Measurements from ENCODE around the gene NDE1. TPM values are rescaled to one million over a fixed set of nuclear protein-coding genes. Genes with fewer than 3 reads are reported as not detected.

NDE1 gene
- polyA plus RNA-seq, 1 of the 3 experiments (the other 2 are of a cell fraction) = 27.9 TPM

- no peak for TF ChIP-seq NRF1 (IDR thresholded peaks at IDR 0.05; ENCODE audit: low read depth, low read length)
- TF ChIP-seq CHD2 (IDR thresholded peaks at IDR 0.05; ENCODE audit: low read length, partially characterized antibody) = no peak
- TF ChIP-seq RFX5 (IDR thresholded peaks at IDR 0.05; ENCODE audit: low read length) = no peak
- TF ChIP-seq SMC3 (IDR thresholded peaks at IDR 0.05; ENCODE audit: low read depth, low read length) = peak; percentile 75
- peak; percentile 90 for TF ChIP-seq REST (IDR thresholded peaks at IDR 0.05; ENCODE audit: low read depth, low read length)
- TF ChIP-seq USF1 (IDR thresholded peaks at IDR 0.05; ENCODE audit: borderline replicate concordance, low read depth) = no peak
- TF ChIP-seq FOXJ3 (CRISPR knock-in tag; IDR thresholded peaks at IDR 0.05) = no peak
- TF ChIP-seq FOXM1 (IDR thresholded peaks at IDR 0.05; ENCODE audit: low read depth) = no peak
- no peak for TF ChIP-seq TEAD4 (IDR thresholded peaks at IDR 0.05; ENCODE audit: borderline replicate concordance, insufficient read depth)
- TF ChIP-seq ZBTB33 (IDR thresholded peaks at IDR 0.05; ENCODE audit: borderline replicate concordance, low read depth) = no peak
Measured at GRCh38 chr16:15765880-15766279, 115.8 kb downstream of the NDE1 start (continued).

GRCh38 chr16:15766918-15767317 is 116.9 kb downstream of the NDE1 start:
- TF ChIP-seq TCF12 (IDR thresholded peaks at IDR 0.05) = no peak
- no peak for TF ChIP-seq USF2 (IDR thresholded peaks at IDR 0.05; ENCODE audit: borderline replicate concordance, low read depth, low read length)
- TF ChIP-seq SIN3A (IDR thresholded peaks at IDR 0.05; ENCODE audit: borderline replicate concordance, low read depth, low read length) = no peak
- TF ChIP-seq NRF1 (IDR thresholded peaks at IDR 0.05; ENCODE audit: low read depth, low read length) = no peak
- TF ChIP-seq RCOR1 (IDR thresholded peaks at IDR 0.05; ENCODE audit: low read length) = no peak
- no peak for TF ChIP-seq TAF1 (IDR thresholded peaks at IDR 0.05; ENCODE audit: borderline replicate concordance, low read depth, low read length)
- no peak for TF ChIP-seq ELF1 (IDR thresholded peaks at IDR 0.05)
- TF ChIP-seq MEF2A (IDR thresholded peaks at IDR 0.05; ENCODE audit: borderline replicate concordance, low read depth) = no peak
- TF ChIP-seq EP300 (IDR thresholded peaks at IDR 0.05; ENCODE audit: borderline replicate concordance in 1 of 2, low read depth in 1 of 2, low read length in 1 of 2) = no peak
- TF ChIP-seq SMC3 (IDR thresholded peaks at IDR 0.05; ENCODE audit: low read depth, low read length) = no peak
- no peak for TF ChIP-seq REST (IDR thresholded peaks at IDR 0.05; ENCODE audit: low read depth, low read length)
- TF ChIP-seq CHD2 (IDR thresholded peaks at IDR 0.05; ENCODE audit: low read length, partially characterized antibody) = no peak
- Histone ChIP-seq H3K27ac (ENCODE audit: low read depth in 2 of 2, low read length in 1 of 2) (no peak overlapping the region), H3K4me1 (ENCODE audit: control insufficient read depth in 1 of 2, insufficient read depth in 2 of 2, low read depth in 1 of 2, low read length in 1 of 2) (no peaks in the 10 kb centered on the region), H3K4me3 (ENCODE audit: low read depth in 2 of 2, low read length in 1 of 2) (no peak overlapping the region), H3F3A (replicated peaks; ENCODE audit: insufficient read depth) (no peaks in the 10 kb centered on the region), H3K79me2 (ENCODE audit: insufficient read depth) (no peaks in the 10 kb centered on the region), H2AFZ (ENCODE audit: low read depth) (no peak overlapping the region), H3K9me2 (no peaks in the 10 kb centered on the region), H3K27me3 (ENCODE audit: insufficient read depth) (peaks cover 4% of the 10 kb centered on the region; the same call in 1 of the 2 replicates), H3K36me3 (replicated peaks in 1 of 2; ENCODE audit: control insufficient read depth in 1 of 2, insufficient read depth in 2 of 2, low read length in 1 of 2) (no peaks in the 10 kb centered on the region), H3K9ac (no peak overlapping the region), H3K4me2 (no peak overlapping the region), H4K20me1 (ENCODE audit: insufficient read depth) (no peaks in the 10 kb centered on the region), H3K9me3 (no peaks in the 10 kb centered on the region)
- POLR2A ChIA-PET = no interaction called here
- DNase-seq = no peak
- 73% methylated on average over 5 of the region's 5 CpGs for WGBS (ENCODE audit: low lambda C conversion rate)
- CTCF ChIA-PET = interaction anchor here (1.0 to 4.8 kb wide), 8 partner anchors 11 to 81 kb away, joined by 3 to 33 read pairs (median 6); no protein-coding TSS in a partner anchor

Measured in SK-N-SH (cell line).